Activated T-cell treated with anti-CD3 and anti-CD28 coated beads for 1 hour (primary cell): Measurements from ENCODE around the gene LTBP1.
"Not testable (repeated sequence)": the region's sequence is repeated elsewhere in the genome, so short reads cannot be mapped to it uniquely, and the experiment has no call there.

Source experiments
- DNase-seq: peaks from one replicate; pipeline ENCODE4 v3.0.0-alpha.2; 2020; ENCODE audit warnings: low read depth

LTBP1 gene

GRCh38 chr2:33433279-33434235 lies 486.8 kb downstream of the LTBP1 start:
- DNase-seq, result no peak

- DNase-seq, result no peak
These were observed 488.8 kb downstream of the LTBP1 start for GRCh38 chr2:33435518-33435917.

GRCh38 chr2:33436083-33436482 lies 489.3 kb downstream of the LTBP1 start:
- no peak for DNase-seq

GRCh38 chr2:33437297-33437696 lies 490.5 kb downstream of the LTBP1 start:
- DNase-seq, result no peak

- no peak for DNase-seq
These were observed 491.1 kb downstream of the LTBP1 start for GRCh38 chr2:33437815-33438214.

- DNase-seq, result no peak
These were observed 494.6 kb downstream of the LTBP1 start for GRCh38 chr2:33441235-33441810.

- DNase-seq, result not testable (repeated sequence)
These were observed 495.3 kb downstream of the LTBP1 start for GRCh38 chr2:33442052-33442451.

- no peak for DNase-seq
These were observed 495.9 kb downstream of the LTBP1 start for GRCh38 chr2:33442528-33443079.

GRCh38 chr2:33443274-33443829 lies 496.6 kb downstream of the LTBP1 start:
- DNase-seq, result no peak

- no peak for DNase-seq
These were observed 498.2 kb downstream of the LTBP1 start for GRCh38 chr2:33444967-33445366.

- no peak for DNase-seq
These were observed 501.6 kb downstream of the LTBP1 start for GRCh38 chr2:33448220-33448899.
